UCSD-AML1 (cell line): ENCODE measurements around the gene PSENEN.

Source experiments
- DNase-seq: peaks from one replicate; lab custom pipeline; 2025; ENCODE audit not compliant: unreplicated experiment; lab: John Stamatoyannopoulos, UW

The PSENEN gene

GRCh38 chr19:35733180-35734125, 12.0 kb upstream of the PSENEN start:
- DNase-seq = no peak

- no peak for DNase-seq
Measured at GRCh38 chr19:35734273-35734672, 11.2 kb upstream of the PSENEN start.

GRCh38 chr19:35734889-35735288, 10.6 kb upstream of the PSENEN start:
- no peak for DNase-seq

- DNase-seq = no peak
Measured at GRCh38 chr19:35736913-35737886, 8.3 kb upstream of the PSENEN start.

GRCh38 chr19:35738021-35738886, 7.2 kb upstream of the PSENEN start:
- DNase-seq = no peak

- DNase-seq = no peak
Measured at GRCh38 chr19:35738887-35739229, 6.6 kb upstream of the PSENEN start.

GRCh38 chr19:35739275-35740107, 6.0 kb upstream of the PSENEN start:
- DNase-seq = no peak

GRCh38 chr19:35740108-35740422, 5.4 kb upstream of the PSENEN start:
- DNase-seq = no peak

- DNase-seq = peak; percentile 96
Measured at GRCh38 chr19:35740423-35741202, 4.8 kb upstream of the PSENEN start.

GRCh38 chr19:35741203-35741515, 4.3 kb upstream of the PSENEN start:
- no peak for DNase-seq

- DNase-seq = peak; percentile 48
Measured at GRCh38 chr19:35742121-35742724, 3.2 kb upstream of the PSENEN start, which contains the start of gene IGFLR1. TSS of gene IGFLR1 (minus strand) at chr19:35742452. CDS start at chr19:35741180, 1,272 bp downstream.

GRCh38 chr19:35743640-35744429, 1.6 kb upstream of the PSENEN start:
- no peak for DNase-seq

- DNase-seq = peak; percentile 93
Measured at GRCh38 chr19:35744430-35745327, 772 bp upstream of the PSENEN start.

- no peak for DNase-seq
Measured at GRCh38 chr19:35746087-35746462, 624 bp downstream of the PSENEN start.

- DNase-seq = no peak
Measured at GRCh38 chr19:35746531-35746930, 1.1 kb downstream of the PSENEN start.

- peak; percentile 98 for DNase-seq
Measured at GRCh38 chr19:35748106-35749020, 2.9 kb downstream of the PSENEN start, which contains the start of gene LIN37. TSS of gene LIN37 (plus strand) at chr19:35748576. CDS start at chr19:35748725, 149 bp downstream.
